GM12872 (cell line): ENCODE data around the gene NOTUM.

Experiments
- TF ChIP-seq, protein P1 (sequence below): IDR thresholded peaks from 3 replicates; pipeline ENCODE4 v1.5.1; 2011; ENCODE audit warnings: low read depth, mild to moderate bottlenecking, low read length, moderate library complexity; ENCODE audit not compliant: insufficient read depth

Gene NOTUM

DNA sequence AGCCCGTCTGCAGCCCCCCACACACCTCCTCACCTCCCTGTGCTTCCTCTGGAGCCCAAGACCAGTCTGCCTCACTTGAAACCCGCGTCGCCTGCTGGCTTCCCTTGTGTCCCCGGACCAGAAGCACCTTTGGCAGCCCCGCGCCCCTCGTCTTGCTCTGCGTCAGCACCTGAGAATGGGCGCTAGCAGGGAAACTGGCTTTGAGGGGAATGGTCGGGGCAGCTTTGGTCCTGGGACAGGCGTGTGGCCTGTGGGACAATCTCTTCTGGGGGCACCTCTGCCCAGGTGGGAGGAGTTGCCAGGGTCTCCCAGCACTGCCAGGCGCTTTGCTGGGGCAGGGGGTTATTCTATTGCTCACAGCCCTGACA lies 29.8 kb downstream of the NOTUM start:
- TF ChIP-seq, protein P1, sequence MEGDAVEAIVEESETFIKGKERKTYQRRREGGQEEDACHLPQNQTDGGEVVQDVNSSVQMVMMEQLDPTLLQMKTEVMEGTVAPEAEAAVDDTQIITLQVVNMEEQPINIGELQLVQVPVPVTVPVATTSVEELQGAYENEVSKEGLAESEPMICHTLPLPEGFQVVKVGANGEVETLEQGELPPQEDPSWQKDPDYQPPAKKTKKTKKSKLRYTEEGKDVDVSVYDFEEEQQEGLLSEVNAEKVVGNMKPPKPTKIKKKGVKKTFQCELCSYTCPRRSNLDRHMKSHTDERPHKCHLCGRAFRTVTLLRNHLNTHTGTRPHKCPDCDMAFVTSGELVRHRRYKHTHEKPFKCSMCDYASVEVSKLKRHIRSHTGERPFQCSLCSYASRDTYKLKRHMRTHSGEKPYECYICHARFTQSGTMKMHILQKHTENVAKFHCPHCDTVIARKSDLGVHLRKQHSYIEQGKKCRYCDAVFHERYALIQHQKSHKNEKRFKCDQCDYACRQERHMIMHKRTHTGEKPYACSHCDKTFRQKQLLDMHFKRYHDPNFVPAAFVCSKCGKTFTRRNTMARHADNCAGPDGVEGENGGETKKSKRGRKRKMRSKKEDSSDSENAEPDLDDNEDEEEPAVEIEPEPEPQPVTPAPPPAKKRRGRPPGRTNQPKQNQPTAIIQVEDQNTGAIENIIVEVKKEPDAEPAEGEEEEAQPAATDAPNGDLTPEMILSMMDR, result no peak

DNA sequence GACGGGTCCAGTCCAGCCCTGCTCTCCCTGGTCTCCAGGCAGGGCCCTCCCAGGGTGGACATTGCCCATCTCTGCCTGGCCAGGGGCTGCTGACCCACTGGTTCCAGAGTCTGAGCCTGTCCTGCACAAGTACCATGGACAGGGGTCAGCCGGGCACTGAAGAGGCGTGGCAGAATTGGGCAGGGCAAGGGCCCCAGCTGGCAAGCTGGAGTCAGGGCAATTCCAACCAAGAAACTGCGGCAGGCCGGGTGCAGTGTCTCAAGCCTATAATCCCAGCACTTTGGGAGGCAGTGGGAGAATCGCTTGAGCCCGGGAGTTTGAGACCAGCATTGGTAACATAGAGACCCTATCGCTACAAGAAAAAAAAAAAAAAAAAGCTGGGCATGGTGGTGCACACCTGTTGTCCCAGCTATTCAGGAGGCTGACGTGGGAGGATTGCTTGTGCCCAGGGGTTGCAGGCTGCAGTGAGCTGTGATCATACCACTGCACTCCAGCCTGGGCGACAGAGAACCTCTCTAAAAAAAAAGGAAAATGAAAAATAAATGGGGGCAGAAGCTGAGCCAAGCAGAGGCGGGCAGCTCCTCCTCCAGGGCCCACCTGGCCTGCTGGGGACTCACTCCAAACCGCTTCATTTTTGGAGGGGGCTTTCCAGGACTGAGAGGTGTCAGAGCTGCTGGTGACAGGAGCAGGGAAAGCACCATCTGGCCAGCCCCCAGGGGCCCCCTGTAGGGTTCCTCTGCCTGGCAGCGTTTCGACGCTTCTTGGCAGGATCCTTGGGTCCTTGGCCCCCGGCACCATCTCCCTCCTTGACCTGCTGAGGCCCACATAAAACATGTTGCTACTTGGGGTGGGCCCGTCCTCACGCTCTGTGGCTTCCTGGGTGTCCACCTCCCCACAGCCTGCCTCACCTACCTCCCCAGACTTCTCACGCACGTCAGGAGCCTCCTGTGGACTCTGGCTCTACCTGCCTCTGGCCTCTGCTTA lies 30.6 kb downstream of the NOTUM start:
- TF ChIP-seq, protein P1, result no peak

DNA sequence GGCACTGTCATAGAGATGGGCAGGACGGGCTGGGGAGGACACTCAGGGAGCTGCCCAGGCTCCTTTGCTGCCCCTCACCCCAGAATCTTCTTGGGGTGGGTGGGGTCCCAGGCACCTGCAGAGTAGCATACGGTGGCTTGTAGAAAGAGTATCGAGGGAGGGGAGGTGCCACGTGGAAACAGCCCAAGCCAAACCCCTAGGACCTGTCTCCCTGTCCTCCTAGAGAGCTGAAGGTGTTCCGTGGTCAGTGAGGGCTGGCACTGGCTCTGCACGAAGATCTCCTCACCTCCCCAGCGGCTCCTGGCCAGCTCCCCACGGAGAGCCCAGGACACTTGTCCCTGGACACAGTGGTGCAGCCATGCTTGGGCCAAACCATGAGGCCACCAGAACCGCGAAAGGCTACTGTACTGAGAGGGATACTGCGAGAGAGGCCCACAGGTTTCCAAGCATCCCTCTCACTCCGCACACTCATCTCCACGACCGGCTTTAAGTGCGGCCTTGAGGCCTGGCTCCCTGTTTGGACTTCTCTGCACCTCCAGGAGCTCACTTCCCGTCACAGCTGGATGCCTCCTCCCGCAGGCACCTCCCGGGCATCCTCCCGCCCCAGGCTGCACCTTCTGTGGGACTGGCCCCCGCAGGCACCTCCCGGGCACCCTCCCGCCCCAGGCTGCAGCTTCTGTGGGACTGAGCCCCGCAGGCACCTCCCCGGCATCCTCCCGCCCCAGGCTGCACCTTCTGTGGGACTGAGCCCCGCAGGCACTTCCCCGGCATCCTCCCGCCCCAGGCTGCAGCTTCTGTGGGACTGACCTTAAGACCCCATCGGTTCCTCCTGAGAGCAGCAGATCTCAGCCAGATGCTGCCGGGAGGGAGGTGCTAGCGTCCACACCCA lies 31.5 kb downstream of the NOTUM start:
- TF ChIP-seq, protein P1, result no peak

DNA sequence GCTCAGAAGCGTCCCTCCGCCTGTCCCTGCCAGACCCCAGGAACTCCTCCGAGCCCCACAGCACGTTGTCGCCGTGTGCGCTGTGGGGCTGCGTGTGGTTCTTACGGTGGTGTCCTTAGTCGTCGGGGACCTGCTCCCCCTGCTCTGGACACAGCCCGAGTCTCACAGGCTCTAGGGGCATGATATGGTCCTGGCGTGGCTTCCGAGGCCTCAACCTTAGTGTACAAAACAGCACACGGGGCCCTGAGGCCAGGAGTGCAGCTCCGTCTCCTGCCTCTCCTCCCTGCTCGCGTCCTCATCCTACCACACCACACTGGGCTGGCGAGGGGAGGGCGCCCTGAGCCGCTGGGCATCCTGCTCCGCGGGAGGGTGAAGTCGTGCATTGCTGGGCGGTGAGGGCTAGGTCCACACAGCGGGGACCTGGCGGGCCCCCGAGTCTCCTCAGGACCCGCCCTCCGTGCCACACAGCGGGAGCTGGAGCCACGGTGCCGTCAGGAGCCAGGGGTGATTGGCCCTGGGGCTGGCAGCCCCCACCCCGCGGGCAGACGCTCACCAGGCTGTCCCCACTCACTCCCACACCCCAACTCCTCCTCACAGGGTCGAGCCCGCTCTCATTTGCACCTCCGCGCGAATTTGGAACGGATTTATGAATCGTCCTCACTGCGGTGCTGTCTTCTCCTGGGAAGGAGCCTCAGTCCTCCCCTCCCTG lies 32.3 kb downstream of the NOTUM start:
- TF ChIP-seq, protein P1, result no peak

DNA sequence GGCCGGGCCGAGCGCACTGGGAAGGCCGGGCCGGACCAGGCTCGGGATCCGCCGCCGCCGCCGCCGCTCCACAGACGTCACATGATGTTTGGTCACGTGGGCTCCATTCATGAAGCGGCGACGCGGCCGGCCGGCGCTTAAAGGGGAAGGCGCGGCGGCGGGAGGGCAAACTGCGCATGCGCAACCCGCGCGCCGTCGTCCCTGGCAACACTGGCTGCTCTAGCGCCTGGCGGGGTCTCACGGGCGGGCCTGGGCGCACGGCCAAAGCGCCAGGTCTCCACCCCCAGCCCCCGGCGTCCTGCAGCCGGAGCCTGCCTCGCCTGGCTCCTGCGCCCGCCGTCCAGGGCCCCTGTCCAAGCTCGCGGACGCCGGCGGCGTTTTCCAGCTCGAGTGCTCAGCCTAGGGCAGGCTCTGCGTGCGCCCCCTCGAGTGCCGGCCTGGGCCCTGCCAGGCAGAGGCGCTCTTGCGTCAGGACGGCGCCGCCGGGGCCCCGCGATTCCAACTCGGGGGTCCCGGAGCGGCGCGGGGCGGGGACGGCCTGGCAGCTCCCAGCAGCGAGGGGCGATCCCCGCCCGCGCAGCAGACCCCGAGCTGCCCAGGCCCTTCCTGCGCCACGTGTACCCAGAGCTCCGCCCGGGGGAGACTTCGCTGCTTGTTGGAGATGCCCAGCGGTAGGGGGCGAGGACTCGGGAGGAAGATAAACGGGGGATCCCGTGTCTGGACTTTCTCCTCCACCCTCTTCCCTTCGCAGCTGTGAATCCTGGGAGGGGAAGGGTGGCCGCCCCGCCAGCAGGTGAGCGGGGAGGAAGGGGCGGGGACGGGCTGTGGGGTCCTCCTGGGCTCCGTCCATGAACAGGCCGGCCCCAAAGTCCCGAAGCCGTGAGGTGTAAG lies 33.1 kb downstream of the NOTUM start, which contains the start of gene MAFG:
Gene MAFG, minus strand, starts transcription at position 83 of the 891 bp plus-strand sequence. CDS start 4,550 bp downstream, outside the sequence.
- TF ChIP-seq, protein P1, result peak; percentile 47; the same call in 2 of the 3 replicates

DNA sequence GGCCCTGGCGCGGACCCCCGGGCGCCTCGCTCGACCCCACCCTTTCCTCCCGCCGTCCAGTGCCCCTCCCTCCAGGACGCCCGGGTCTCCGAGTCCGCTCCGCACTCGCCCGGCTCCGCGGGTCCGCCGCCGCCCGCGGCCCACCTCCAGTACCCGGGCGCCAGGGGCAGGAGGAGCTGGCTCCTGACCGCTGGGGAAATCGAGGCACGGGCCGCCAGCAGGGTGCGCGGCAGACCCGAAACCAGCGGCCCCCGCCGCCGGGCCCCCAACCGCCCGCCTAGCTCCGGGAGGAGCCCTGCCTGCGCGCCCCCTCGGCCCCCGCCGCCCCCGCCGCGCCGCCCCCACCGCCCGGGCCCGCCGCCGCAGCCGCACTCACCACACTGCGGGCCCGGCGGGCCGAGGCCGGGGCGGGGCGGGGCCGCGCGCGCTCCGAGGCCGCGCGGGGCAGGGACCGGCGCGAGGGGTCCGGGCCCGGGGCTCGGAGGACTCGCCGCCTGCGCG lies 33.8 kb downstream of the NOTUM start:
- TF ChIP-seq, protein P1, result no peak
